Sigmoid colon (tissue), 4 donors: ENCODE measurements around the gene TENM4.

Experiments used
- CTCF ChIP-seq, 4 experiments: fragments of 450-650 bp in 3 of 4; fragments of 200-600 bp in 1 of 4; IDR thresholded peaks; one replicate each; pipeline ENCODE4 v1.5.1; 2016 to 2019; ENCODE audit warnings: antibody characterized with exemption in 4 of 4, mild to moderate bottlenecking in 3 of 4, moderate library complexity in 2 of 4
- EP300 ChIP-seq, 4 donors: sonication (generic); formaldehyde crosslinking; IDR thresholded peaks; one replicate each; pipeline ENCODE4 v1.6.1; 2017; ENCODE audit warnings: antibody characterized with exemption in 4 of 4
- POLR2A ChIP-seq, 2 donors: fragments of 450-650 bp; IDR thresholded peaks; one replicate each; pipeline ENCODE4 v1.6.1; 2016; ENCODE audit warnings: antibody characterized with exemption in 2 of 2, mild to moderate bottlenecking in 2 of 2, moderate library complexity in 2 of 2
- POLR2AphosphoS5 ChIP-seq, 4 donors: sonication (generic); formaldehyde crosslinking; IDR thresholded peaks; one replicate each; pipeline ENCODE4 v1.6.1; 2017; ENCODE audit warnings: antibody characterized with exemption in 4 of 4

- TF ChIP-seq CTCF (IDR thresholded peaks at IDR 0.05), result no peak
- no peak for TF ChIP-seq POLR2A (IDR thresholded peaks at IDR 0.05)
- peak; percentile 57 to 88 (median 73) for TF ChIP-seq POLR2AphosphoS5 (IDR thresholded peaks at IDR 0.05)
- TF ChIP-seq EP300 (IDR thresholded peaks at IDR 0.05), result no peak
Measured at GRCh38 chr11:78946945-78947902, 493.6 kb downstream of the TENM4 start.
